Activated CD4-positive, alpha-beta memory T cell treated with anti-CD3 and anti-CD28 coated beads, Interleukin-2, amount 10 ng/mL, durations not matched to agents 7 days and 5 days (primary cell): ENCODE results near the gene CD19. TPM values are rescaled to one million over a fixed set of nuclear protein-coding genes. Genes with fewer than 3 reads are reported as not detected.
"Not testable (repeated sequence)": the region's sequence is repeated elsewhere in the genome, so short reads cannot be mapped to it uniquely, and the experiment has no call there.

Source experiments
- CTCF ChIA-PET: fragments of 350-600 bp; sonication (Branson Sonifier 250); formaldehyde crosslinking; loops from one replicate; lab custom pipeline; 2021; ENCODE audit warnings: antibody characterized with exemption, inconsistent platforms; lab: Charles Lee
- POLR2A ChIA-PET: fragments of 350-600 bp; sonication (Branson Sonifier 250); formaldehyde crosslinking; loops from one replicate; lab custom pipeline; 2021; ENCODE audit warnings: antibody characterized with exemption; lab: Charles Lee
- DNase-seq: peaks from one replicate; pipeline ENCODE4 v3.0.0-alpha.2; 2020
- H3K27ac Mint-ChIP-seq: one replicate; pipeline ENCODE4 v1.8.0; 2021; ENCODE audit warnings: mild to moderate bottlenecking, mixed read lengths
- H3K27me3 Mint-ChIP-seq: one replicate; pipeline ENCODE4 v1.8.0; 2021; ENCODE audit warnings: mixed read lengths
- H3K36me3 Mint-ChIP-seq: one replicate; pipeline ENCODE4 v1.8.0; 2021; ENCODE audit warnings: low read depth, mixed read lengths
- H3K4me1 Mint-ChIP-seq: one replicate; pipeline ENCODE4 v1.8.0; 2021; ENCODE audit warnings: mixed read lengths
- H3K4me3 Mint-ChIP-seq: one replicate; pipeline ENCODE4 v1.8.0; 2021; ENCODE audit warnings: mild to moderate bottlenecking, mixed read lengths
- H3K9me3 Mint-ChIP-seq: one replicate; pipeline ENCODE4 v1.8.0; 2021; ENCODE audit warnings: mixed read lengths
- total RNA-seq, 2 experiments: library from RNA; stranded (reverse); gene quantifications; one replicate each; pipeline ENCODE4 v1.2.3, GENCODE V29; 2021

Gene CD19
- total RNA-seq, 2 experiments from 2014 or later = not detected

GRCh38 chr16:28975158-28975599 is 43.4 kb downstream of the CD19 start:
- ChIA-PET CTCF (interaction anchor here (1.4 kb wide), 1 partner anchor 10 kb away, joined by 4 read pairs; the partner anchor contains the start of gene LAT), POLR2A (interaction anchor here (0.9 to 5.5 kb wide), 5 partner anchors 11 to 152 kb away, joined by 3 to 83 read pairs (median 3); partner anchors contain the start of genes ATXN2L, LAT, RABEP2 and TUFM)
- Mint-ChIP-seq H3K4me1 (peaks cover 40% of the 10 kb centered on the region), H3K27me3 (no peaks in the 10 kb centered on the region), H3K27ac (peak overlapping the region; percentile 78), H3K4me3 (peak overlapping the region; percentile 80), H3K36me3 (peaks cover 10% of the 10 kb centered on the region), H3K9me3 (no peaks in the 10 kb centered on the region)
- DNase-seq = no peak

DNA sequence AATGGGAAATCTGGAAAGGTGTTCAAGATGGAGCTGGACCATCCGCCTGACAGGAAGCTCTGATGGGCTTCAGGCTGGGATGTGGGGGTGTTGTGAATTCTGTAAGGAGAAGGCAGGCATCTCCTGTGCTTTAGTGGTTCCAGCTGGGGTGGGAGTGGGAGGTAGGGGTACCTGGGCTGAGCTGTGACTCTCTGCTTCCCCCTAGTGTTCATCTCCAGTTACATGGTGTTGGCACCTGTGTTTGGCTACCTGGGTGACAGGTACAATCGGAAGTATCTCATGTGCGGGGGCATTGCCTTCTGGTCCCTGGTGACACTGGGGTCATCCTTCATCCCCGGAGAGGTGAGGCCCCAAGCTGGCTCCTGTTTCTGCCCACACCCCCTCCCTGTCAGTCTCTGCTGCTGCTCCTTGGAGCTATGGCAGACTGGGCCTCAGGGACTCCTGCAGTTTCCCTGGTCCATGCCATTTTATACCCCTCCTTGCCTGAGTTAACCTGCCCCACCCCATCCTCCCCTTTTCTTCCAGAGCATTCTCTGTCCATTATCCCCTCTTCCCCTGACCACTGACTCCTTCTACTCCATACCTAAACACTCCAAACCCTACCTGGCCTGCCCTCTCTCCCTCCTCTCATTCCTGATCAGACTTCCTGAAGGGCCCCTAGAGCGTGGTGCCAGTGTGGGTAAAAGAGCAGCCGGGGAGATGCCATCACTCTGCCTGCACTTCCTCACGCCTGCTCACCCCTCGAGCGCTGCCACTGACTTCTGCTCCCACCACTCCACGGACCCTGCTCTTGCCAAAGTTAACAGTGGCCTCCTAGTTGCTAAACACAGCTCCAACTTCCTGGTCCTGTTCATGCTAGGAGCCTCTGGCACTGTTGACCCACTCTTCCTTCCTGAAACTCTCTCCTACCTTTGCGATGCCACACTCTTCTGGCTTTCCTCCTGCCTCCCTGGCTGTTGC is 46.2 kb downstream of the CD19 start:
- Mint-ChIP-seq H3K27me3 (no peaks in the 10 kb centered on the region), H3K4me1 (peaks cover 40% of the 10 kb centered on the region), H3K27ac (no peak overlapping the region), H3K36me3 (peaks cover 32% of the 10 kb centered on the region), H3K4me3 (no peak overlapping the region), H3K9me3 (peaks cover 3% of the 10 kb centered on the region)
- ChIA-PET POLR2A (interaction anchor here (5.5 kb wide), 1 partner anchor 8 kb away, joined by 83 read pairs; the partner anchor contains the start of gene LAT), CTCF (interaction anchor here (0.8 to 2.1 kb wide), 10 partner anchors 8 to 98 kb away, joined by 3 to 7 read pairs (median 3); no protein-coding TSS in a partner anchor)
- DNase-seq = no peak

DNA sequence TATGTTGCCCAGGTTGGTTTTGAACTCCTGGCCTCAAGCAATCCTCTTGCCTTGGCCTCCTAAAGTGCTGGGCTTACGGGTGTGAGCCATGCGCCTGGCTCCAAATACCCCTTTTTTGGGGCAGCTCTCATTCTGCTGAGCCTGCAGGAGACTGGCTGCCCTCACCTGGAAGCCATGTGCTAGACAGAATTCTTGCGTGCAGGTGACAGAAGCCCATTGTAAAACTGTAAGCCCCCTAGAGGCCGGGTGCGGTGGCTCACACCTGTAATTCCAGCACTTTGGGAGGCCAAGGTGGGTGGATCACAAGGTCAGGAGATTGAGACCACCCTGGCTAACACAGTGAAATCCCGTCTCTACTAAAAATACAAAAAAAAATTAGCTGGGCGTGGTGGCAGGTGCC is 48.6 kb downstream of the CD19 start:
- ChIA-PET POLR2A (interaction anchor here (0.6 to 1.3 kb wide), 2 partner anchors 42 to 158 kb away, joined by 3 to 4 read pairs; partner anchors contain the start of gene ATXN2L), CTCF (interaction anchor here (0.7 kb wide), 1 partner anchor 13 kb away, joined by 3 read pairs; no protein-coding TSS in a partner anchor)
- not testable (repeated sequence) for DNase-seq, H3K27me3 Mint-ChIP-seq, H3K9me3 Mint-ChIP-seq, H3K27ac Mint-ChIP-seq, H3K4me3 Mint-ChIP-seq
- Mint-ChIP-seq H3K36me3 (peaks cover 49% of the 10 kb centered on the region), H3K4me1 (peaks cover 45% of the 10 kb centered on the region)

GRCh38 chr16:28980929-28981328 is 49.2 kb downstream of the CD19 start:
- Mint-ChIP-seq H3K4me3 (no peak overlapping the region), H3K27ac (no peak overlapping the region), H3K36me3 (peaks cover 55% of the 10 kb centered on the region), H3K4me1 (peaks cover 39% of the 10 kb centered on the region), H3K9me3 (peaks cover 3% of the 10 kb centered on the region), H3K27me3 (no peaks in the 10 kb centered on the region)
- ChIA-PET POLR2A (interaction anchor here (1.3 kb wide), 1 partner anchor 159 kb away, joined by 4 read pairs; the partner anchor contains the start of gene ATXN2L), CTCF (interaction anchor here (0.7 kb wide), 1 partner anchor 12 kb away, joined by 3 read pairs; no protein-coding TSS in a partner anchor)
- DNase-seq = no peak

- Mint-ChIP-seq H3K4me1 (peaks cover 33% of the 10 kb centered on the region), H3K4me3 (no peak overlapping the region), H3K27me3 (no peaks in the 10 kb centered on the region), H3K36me3 (peaks cover 61% of the 10 kb centered on the region), H3K27ac (no peak overlapping the region), H3K9me3 (peaks cover 3% of the 10 kb centered on the region)
- ChIA-PET POLR2A (interaction anchor here (1.3 kb wide), 1 partner anchor 159 kb away, joined by 4 read pairs; the partner anchor contains the start of gene ATXN2L), CTCF (no interaction called here)
- DNase-seq = peak; percentile 53
Measured at GRCh38 chr16:28981517-28981916, 49.7 kb downstream of the CD19 start.

- no peak overlapping the region for H3K27ac Mint-ChIP-seq
- ChIA-PET CTCF (interaction anchor here (0.6 kb wide), 1 partner anchor 40 kb away, joined by 3 read pairs; no protein-coding TSS in a partner anchor), POLR2A (no interaction called here)
- H3K27me3 Mint-ChIP-seq = no peaks in the 10 kb centered on the region
- no peak overlapping the region for H3K4me3 Mint-ChIP-seq
- peaks cover 8% of the 10 kb centered on the region for H3K9me3 Mint-ChIP-seq
- no peak for DNase-seq
- peaks cover 35% of the 10 kb centered on the region for H3K4me1 Mint-ChIP-seq
- peaks cover 70% of the 10 kb centered on the region for H3K36me3 Mint-ChIP-seq
Measured at GRCh38 chr16:28982418-28982817, 50.6 kb downstream of the CD19 start.

- DNase-seq = no peak
- ChIA-PET POLR2A (no interaction called here), CTCF (interaction anchor here (0.6 to 4.2 kb wide), 3 partner anchors 9 to 40 kb away, joined by 3 to 15 read pairs (median 8); partner anchors contain the start of gene SPNS1)
- Mint-ChIP-seq H3K4me3 (no peak overlapping the region), H3K36me3 (peaks cover 72% of the 10 kb centered on the region), H3K27ac (peak overlapping the region; percentile 92), H3K4me1 (peaks cover 35% of the 10 kb centered on the region), H3K9me3 (peaks cover 10% of the 10 kb centered on the region), H3K27me3 (no peaks in the 10 kb centered on the region)
Measured at GRCh38 chr16:28982949-28983348, 51.2 kb downstream of the CD19 start.

- Mint-ChIP-seq H3K27me3 (no peaks in the 10 kb centered on the region), H3K4me1 (peaks cover 34% of the 10 kb centered on the region)
Measured at GRCh38 chr16:28983644-28984043, 51.9 kb downstream of the CD19 start.

GRCh38 chr16:28984091-28984490 is 52.3 kb downstream of the CD19 start:
- DNase-seq = no peak
- H3K27me3 Mint-ChIP-seq = no peaks in the 10 kb centered on the region
- ChIA-PET CTCF (interaction anchor here (0.6 to 4.2 kb wide), 3 partner anchors 10 to 32 kb away, joined by 3 to 15 read pairs (median 8); partner anchors contain the start of gene SPNS1), POLR2A (interaction anchor here (1.3 to 7.6 kb wide), 4 partner anchors 8 to 162 kb away, joined by 4 to 83 read pairs (median 24); partner anchors contain the start of genes ATXN2L, SPNS1 and TUFM)
- H3K27ac Mint-ChIP-seq = peak overlapping the region; percentile 92
- peak overlapping the region; percentile 65 for H3K4me3 Mint-ChIP-seq
- peaks cover 10% of the 10 kb centered on the region for H3K9me3 Mint-ChIP-seq
- peaks cover 75% of the 10 kb centered on the region for H3K36me3 Mint-ChIP-seq
- H3K4me1 Mint-ChIP-seq = peaks cover 38% of the 10 kb centered on the region

More at GRCh38 chr16:28983644-28984043, 51.9 kb downstream of the CD19 start:
- Mint-ChIP-seq H3K27ac (peak overlapping the region; percentile 92), H3K4me3 (peak overlapping the region; percentile 65), H3K9me3 (peaks cover 10% of the 10 kb centered on the region), H3K36me3 (peaks cover 71% of the 10 kb centered on the region)
- DNase-seq = no peak
- ChIA-PET POLR2A (interaction anchor here (1.5 to 7.6 kb wide), 3 partner anchors 8 to 137 kb away, joined by 4 to 83 read pairs (median 44); partner anchors contain the start of genes SPNS1 and TUFM), CTCF (interaction anchor here (0.6 to 4.2 kb wide), 3 partner anchors 10 to 32 kb away, joined by 3 to 15 read pairs (median 8); partner anchors contain the start of gene SPNS1)

- Mint-ChIP-seq H3K4me1 (peaks cover 44% of the 10 kb centered on the region), H3K4me3 (peak within 1 kb of the TSS; percentile 99), H3K9me3 (peaks cover 10% of the 10 kb centered on the region), H3K27ac (peak within 1 kb of the TSS; percentile 92), H3K27me3 (no peaks in the 10 kb centered on the region), H3K36me3 (peaks cover 81% of the 10 kb centered on the region)
- ChIA-PET CTCF (interaction anchor here (1.2 to 4.2 kb wide), 4 partner anchors 9 to 40 kb away, joined by 4 to 15 read pairs (median 6); partner anchors contain the start of gene SPNS1), POLR2A (interaction anchor here (0.7 to 7.6 kb wide), 10 partner anchors 9 to 162 kb away, joined by 3 to 83 read pairs (median 10); partner anchors contain the start of genes ATXN2L, SH2B1, SPNS1 and TUFM)
- DNase-seq = peak; percentile 89
Measured at GRCh38 chr16:28984619-28985135, 52.9 kb downstream of the CD19 start, which contains the start of gene LAT. LAT (plus strand) TSS chr16:28985052; CDS start chr16:28985418, 366 bp downstream.

DNA sequence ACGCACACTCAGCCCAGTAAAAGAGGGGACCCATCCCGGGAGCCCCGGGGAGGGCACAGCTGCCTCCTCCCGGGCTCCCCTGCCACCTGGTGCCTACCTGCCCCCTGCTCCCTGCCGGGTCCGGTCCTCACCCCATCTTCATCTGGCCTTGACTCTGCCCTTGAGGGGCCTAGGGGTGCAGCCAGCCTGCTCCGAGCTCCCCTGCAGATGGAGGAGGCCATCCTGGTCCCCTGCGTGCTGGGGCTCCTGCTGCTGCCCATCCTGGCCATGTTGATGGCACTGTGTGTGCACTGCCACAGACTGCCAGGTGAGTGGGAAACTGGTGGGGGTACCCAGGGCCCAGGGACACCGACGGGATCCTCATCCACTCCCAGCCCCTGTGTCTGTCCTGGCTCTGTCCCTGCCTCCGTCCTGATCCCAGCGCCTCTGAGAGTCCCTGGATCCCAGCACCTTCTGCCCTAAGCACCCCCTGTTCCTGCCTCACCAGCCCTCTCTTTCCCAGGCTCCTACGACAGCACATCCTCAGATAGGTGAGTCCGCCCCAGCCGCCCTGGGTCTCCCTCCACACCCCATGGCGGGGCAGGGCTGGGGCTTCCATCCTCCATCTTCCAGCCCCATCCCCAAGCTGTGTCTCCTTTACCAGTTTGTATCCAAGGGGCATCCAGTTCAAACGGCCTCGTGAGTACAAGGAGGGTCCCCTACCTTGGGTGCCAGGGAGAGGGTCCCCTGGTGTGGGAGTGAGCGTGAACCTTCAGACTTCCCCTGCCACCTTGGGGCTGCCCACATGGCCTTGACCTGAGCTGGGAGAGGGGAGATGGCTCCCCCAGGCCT is 53.7 kb downstream of the CD19 start:
- DNase-seq = peak; percentile 35
- peak overlapping the region; percentile 92 for H3K27ac Mint-ChIP-seq
- ChIA-PET POLR2A (interaction anchor here (0.6 to 7.6 kb wide), 16 partner anchors 8 to 163 kb away, joined by 3 to 83 read pairs (median 6); partner anchors contain the start of genes ATXN2L, NFATC2IP, SH2B1 and SPNS1), CTCF (interaction anchor here (1.1 to 4.2 kb wide), 4 partner anchors 8 to 41 kb away, joined by 3 to 15 read pairs (median 4); partner anchors contain the start of gene SPNS1)
- H3K27me3 Mint-ChIP-seq = no peaks in the 10 kb centered on the region
- peak overlapping the region; percentile 99 for H3K4me3 Mint-ChIP-seq
- H3K9me3 Mint-ChIP-seq = peaks cover 10% of the 10 kb centered on the region
- H3K36me3 Mint-ChIP-seq = peaks cover 88% of the 10 kb centered on the region
- peaks cover 51% of the 10 kb centered on the region for H3K4me1 Mint-ChIP-seq
